HT1080 (cell line): Measurements from ENCODE around the gene SBNO2. TPM values are rescaled to one million over a fixed set of nuclear protein-coding genes. Genes with fewer than 3 reads are reported as not detected.
A peak's percentile ranks its signal among the peaks of the same experiment; 100 is the strongest.
"Not testable (repeated sequence)": the region's sequence is repeated elsewhere in the genome, so short reads cannot be mapped to it uniquely, and the experiment has no call there.

Experiments
- DNase-seq: peaks from one replicate; pipeline ENCODE4 v3.0.0-alpha.2; 2015; ENCODE audit warnings: low read depth
- total RNA-seq: library from RNA; depleted of rRNA; stranded (reverse); fragments of >200 nt; shearing (Covaris generic); gene quantifications from 2 replicates; pipeline ENCODE4 v1.2.3, GENCODE V29; 2014

Gene SBNO2
- total RNA-seq, 1 experiment from 2014 or later: 31.7 TPM

DNA sequence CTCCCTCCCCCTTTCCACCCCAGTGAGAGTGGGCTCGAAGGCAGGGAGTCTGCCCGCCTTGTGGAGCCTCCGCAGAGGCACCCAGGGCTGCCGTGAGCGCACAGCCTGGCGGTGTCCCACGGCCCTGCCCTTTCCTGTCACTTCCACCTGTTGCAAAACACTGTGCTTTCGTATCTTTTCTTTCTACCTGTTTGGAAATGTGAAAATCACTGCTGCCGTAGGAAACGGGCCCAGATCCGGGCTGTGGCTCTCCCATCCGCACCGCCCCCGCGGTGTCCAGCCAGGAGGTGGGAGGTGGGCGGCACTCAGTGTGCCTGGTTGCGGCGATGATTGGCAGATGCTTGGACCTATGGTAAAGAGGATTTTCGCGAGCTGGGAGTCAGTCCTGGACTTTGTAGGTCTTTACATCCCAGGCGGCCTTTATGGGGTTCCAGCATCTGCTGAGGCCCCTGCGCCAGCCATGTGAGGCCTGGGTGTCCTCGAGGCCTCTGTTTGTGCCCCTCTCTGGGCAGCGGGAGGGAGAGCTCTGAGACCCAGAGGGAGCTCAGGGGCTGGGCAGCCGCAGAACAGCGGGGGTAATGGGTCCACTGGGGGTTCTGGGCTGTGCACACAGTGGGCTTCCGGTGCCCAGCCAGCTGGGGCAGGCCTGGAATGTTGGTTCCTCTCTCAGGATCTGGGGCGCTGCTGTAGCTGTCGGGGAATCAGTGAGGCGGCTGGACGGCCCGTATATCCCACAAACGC is 37.6 kb upstream of the SBNO2 start:
- DNase-seq: no peak

DNA sequence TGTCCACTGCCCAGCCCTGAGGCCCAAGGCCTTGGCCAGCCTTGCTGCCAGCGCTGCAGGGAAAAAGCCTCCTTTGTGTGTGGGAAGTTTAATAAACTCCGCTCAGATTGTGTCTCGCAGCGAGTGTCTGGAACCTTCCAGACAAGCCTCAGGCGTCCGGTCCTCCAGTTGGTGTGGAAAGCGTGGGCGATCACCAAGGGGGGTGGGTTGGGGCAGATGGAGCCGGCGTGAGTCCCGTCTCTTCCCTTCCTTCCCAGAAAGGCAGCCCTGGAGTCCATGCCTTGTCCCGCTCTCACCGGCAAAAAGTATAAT is 36.1 kb upstream of the SBNO2 start:
- DNase-seq: no peak

DNA sequence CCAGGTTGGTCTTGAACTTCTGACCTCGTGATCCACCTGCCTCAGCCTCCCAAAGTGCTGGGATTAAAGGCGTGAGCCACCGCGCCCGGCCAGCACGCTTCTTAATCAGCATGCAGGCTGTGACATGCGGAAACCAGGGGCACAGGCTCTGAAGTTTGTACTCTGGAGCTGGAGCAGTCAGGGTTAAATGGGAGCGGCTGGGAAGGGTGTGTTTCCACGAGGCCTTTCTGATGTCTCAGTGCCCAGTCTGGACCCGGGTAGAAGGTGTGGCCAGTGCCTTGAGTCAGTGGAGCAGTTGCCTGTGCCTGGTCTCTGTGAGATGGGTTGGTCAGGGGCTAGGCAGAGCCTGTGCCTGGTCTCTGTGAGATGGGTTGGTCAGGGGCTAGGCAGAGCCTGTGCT is 34.8 kb upstream of the SBNO2 start:
- not testable (repeated sequence) for DNase-seq

DNA sequence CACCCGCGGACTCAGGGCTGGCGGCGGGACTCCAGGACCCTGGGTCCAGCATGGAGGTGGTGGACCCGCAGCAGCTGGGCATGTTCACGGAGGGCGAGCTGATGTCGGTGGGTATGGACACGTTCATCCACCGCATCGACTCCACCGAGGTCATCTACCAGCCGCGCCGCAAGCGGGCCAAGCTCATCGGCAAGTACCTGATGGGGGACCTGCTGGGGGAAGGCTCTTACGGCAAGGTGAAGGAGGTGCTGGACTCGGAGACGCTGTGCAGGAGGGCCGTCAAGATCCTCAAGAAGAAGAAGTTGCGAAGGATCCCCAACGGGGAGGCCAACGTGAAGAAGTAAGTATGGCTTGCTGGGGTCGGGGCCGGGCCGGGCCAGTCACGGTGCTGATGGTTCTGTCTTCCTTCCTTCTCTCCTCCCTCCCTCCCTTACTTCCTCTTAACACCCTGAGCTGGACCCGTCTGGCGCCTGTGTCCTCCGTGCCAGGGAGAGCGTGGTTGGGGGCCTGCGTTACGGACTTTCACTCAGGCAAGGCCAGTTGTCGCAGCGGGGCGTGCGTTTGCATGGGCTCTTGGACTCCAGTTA is 32.9 kb upstream of the SBNO2 start:
- no peak for DNase-seq

DNA sequence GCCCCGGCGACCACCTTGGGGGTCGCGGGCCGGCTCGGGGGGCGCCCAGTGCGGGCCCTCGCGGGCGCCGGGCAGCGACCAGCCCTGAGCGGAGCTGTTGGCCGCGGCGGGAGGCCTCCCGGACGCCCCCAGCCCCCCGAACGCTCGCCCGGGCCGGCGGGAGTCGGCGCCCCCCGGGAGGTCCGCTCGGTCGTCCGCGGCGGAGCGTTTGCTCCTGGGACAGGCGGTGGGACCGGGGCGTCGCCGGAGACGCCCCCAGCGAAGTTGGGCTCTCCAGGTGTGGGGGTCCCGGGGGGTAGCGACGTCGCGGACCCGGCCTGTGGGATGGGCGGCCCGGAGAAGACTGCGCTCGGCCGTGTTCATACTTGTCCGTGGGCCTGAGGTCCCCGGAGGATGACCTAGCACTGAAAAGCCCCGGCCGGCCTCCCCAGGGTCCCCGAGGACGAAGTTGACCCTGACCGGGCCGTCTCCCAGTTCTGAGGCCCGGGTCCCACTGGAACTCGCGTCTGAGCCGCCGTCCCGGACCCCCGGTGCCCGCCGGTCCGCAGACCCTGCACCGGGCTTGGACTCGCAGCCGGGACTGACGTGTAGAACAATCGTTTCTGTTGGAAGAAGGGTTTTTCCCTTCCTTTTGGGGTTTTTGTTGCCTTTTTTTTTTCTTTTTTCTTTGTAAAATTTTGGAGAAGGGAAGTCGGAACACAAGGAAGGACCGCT is 32.2 kb upstream of the SBNO2 start:
- DNase-seq: no peak

DNA sequence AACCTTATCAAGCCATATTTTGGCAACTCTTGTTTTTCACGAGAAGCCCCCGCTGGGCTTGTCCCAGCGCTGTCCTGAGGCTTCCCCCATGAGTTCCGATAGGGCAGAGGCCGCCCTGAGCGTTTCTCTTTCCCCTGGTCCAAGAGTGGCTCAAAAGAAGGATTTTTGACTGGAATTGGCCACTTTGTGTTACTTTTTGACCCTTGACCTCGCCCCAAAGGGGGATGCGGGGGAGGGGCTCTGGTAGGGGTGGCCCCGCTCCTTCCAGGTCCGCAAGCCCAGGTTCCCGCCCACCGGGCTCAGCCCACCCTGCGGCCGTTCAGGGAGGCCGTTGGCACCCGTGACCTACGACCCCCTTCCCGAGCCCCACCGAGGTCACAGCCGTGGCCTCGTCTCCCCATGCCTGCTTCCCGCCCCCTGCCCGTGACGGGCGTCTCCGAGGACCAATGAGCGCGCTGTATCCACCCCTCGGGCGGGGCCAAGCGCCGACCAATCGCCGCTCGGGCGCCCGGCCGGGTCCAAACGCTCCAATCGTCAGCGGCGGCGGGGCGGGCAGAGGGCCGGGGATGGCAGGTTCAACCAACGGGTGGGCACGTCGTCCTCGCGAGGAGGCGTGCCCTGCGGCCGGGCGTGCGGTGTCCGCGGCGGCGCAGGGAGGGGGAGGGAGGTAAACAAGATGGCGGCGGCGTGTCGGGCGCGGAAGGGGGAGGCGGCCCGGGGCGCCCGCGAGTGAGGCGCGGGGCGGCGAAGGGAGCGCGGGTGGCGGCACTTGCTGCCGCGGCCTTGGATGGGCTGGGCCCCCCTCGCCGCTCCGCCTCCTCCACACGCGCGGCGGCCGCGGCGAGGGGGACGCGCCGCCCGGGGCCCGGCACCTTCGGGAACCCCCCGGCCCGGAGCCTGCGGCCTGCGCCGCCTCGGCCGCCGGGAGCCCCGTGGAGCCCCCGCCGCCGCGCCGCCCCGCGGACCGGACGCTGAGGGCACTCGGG is 31.3 kb upstream of the SBNO2 start, which contains the start of gene STK11:
TSS of gene STK11 (plus strand) at position 665 of the 986 bp plus-strand sequence. CDS start 1,136 bp downstream, outside the sequence.
- peak; percentile 93 for DNase-seq

DNA sequence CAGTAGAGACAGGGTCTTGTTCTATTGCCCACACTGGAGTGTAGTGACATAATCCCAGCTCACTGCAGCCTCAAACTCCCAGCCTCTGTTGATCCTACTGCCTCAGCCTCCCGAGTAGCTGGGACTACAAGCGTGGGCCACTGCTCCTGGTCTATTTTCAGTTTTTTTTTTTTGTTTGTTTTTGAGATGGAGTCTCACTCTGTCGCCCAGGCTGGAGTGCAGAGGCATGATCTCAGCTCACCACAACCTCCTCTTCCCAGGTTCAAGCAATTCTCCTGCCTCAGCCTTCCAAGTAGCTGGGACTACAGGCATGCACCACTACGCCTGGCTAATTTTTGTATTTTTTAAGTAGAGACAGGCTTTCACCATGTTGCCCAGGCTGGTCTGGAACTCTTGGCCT is 26.5 kb upstream of the SBNO2 start:
- DNase-seq: not testable (repeated sequence)

DNA sequence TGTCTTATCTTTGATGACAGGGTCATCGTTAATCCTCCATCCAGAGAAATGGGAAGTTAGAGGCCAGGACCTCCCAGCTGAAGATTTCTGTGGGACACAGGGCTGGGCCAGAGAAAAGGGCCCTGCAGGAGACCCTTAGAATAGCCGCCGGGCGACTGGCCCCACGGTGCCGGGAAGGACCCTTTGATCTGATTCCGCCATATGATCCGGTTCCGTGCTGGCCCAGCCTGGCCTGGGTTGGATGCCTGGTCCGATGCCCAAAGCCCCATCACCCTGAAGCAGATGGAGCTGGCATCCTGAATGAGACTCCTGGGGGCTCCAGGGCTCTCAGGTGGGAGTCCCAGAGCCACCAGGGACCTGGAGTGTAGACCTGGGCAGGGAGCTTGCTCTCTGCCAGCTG is 25.5 kb upstream of the SBNO2 start:
- no peak for DNase-seq

DNA sequence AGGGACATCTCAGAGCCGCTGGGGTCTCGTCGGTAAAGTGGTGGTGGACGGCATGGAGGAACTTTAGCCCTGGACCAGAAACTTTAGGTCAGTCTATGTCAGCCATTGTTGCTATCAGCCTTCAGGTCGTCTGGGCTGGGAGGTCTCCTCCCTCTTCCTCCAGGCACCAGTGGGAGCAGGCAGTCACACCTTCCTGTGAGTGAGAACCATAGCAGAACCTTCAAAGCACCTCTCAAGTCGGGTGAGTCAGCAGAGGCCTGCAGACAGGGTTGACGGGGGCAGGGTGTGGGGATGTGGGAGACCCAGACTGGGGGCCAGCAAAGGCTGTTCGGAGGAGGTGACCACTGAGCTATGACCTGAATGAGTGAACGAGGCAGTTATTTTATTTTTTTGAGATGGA is 15.4 kb upstream of the SBNO2 start:
- peak; percentile 64 for DNase-seq

DNA sequence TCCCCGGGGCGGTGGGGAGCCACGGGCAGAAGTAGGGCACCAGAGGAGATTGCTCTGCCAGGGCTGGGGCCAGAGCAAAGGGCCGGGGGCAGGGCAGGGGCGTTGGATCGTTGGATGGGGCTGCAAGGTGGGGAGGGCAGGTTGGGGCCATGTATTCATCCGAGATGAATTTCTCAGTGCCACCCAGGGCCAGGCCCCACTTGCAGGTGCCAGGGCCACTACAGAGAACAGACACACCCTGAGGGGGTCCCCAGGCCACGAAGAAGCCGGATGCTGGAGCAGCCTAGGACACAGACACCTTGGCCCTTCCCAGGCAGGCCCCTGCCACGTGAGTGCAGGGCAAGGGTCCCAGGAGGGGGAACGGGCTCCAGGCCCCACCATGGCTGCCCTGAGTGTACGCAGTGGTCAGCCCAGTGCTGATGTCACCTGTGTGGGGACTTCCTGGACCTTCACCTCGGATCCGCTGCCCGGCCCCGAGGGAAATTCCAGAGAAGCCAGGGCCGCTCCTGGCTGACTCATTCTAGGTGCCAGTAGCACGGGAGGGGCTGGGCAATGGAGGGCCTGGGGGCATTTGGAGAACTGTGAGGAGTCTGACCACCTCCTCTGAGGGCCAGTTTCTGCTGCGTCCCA is 9.6 kb upstream of the SBNO2 start:
- DNase-seq: peak; percentile 60

DNA sequence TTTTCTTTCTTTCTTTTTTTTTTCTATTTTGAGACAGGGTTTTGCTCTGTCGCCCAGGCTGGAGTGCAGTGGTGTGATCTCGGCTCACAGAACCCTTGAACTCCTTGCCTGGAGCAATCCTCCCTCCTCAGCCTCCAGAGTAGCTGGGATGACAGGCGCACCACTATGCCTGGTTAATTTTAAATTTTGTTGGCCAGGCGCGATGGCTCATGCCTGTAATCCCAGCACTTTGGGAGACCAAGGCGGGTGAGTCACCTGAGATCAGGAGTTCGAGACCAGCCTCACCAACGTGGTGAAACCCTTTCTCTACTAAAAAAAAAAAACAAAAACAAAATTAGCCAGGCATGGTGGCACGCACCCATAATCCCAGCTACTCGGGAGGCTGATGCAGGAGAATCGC is 8.7 kb upstream of the SBNO2 start:
- DNase-seq: no peak

DNA sequence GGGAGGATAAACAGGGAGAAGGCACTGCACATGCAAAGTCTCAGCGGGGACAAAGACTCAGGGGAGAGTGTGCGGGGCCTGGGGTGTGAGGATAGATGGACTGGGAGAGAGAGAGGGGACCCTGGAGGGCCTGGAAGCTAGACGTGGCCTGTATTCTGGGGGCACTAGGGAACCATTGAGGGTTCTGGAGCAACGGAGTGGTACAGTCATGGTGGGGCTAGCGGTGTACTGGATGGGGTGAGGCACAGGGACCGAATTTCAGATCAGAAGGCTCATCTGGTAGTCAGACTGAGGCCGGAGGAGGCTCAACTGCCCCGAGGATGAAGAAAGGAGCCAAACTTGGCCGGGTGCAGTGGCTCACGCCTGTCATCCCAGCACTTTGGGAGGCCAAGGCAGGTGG is 8.0 kb upstream of the SBNO2 start:
- no peak for DNase-seq

DNA sequence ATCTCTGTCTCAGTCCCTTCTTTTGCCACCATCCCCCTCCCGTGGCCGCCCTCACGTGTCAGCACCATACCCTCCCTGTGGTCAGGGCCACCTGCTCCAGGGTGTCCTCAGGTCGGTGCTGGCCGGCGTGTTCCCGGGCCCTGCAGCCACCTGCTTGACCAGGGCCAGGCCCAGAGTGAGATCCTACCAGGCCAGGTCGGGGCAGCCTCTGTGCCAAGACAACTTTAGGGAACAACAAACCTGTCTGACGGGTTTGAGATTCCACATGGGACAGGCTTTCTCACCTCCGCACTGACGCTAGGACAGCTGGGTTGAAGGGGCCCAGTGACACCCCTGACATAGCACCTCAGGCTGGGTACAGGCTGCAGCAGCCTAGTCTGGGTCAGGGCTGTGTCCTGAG is 7.5 kb upstream of the SBNO2 start:
- DNase-seq: no peak

DNA sequence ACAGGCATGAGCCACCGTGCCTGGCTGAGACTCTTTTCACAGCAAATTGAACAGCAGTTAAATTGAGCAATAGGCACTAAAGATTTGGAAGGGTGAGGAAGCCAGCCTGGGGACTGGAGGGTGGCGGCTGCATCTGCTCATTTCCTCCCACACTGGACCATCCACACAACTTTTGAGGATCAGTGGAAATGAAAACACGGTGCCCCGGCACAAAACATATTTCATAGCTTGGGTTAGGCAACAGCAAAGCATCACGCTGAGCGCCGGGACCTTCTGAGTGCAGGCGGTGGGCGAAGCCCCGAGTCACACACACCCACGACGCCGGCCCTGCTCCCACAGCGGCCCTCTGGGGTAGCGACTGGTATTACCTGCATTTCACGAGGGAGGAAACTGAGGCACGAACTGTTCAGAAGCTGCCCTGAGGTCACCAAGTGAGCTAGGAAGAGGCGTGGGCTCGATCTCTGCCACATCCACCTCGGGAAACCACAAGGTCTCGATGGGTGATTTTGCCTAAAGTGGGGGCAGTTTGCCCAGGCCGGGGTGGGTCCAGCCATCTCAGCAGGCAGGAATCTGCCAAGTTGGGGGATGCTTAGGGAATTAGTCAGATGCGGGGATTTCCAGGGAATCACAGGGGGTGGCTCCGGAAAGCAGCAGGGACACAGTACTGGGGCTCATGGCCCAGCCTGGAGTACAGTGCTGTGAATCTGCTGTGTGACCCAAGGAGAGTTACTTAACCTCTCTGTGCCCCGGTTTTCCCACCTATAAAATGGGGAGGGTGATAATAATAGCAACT is 3.5 kb upstream of the SBNO2 start:
- DNase-seq: peak; percentile 96

DNA sequence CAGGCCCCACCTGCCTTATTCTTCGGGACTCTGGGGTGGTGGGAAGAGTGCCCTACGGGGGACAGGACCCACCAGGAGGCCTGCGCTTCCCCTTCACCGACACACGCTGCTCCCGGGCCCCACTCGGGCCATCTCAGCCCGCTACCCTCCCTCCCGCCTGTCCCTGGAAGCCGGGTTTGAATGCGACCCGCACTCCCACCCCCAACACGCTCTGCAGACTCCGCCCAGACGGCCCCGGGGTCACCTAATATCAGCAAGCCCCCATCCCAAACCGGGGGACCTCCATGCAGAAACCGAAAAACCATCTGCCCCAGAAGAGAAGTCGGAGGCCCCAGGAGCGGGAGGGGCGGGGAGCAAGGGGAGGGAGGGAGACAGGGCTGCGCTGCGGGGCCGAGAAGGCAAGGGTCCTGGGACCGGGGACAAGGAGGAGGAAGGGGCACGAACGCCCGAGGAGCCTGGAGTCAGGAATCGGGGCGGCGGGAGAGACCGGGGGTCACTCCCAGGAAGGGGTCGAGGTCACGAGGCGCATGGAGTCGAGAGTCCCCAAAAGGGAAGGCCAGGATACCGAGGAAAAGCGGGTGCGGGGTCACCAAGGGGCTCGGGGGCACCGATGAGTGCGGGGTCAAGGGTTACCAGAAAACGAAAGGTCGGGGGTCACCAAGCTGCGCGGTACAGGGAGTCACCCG is 766 bp downstream of the SBNO2 start:
- no peak for DNase-seq

DNA sequence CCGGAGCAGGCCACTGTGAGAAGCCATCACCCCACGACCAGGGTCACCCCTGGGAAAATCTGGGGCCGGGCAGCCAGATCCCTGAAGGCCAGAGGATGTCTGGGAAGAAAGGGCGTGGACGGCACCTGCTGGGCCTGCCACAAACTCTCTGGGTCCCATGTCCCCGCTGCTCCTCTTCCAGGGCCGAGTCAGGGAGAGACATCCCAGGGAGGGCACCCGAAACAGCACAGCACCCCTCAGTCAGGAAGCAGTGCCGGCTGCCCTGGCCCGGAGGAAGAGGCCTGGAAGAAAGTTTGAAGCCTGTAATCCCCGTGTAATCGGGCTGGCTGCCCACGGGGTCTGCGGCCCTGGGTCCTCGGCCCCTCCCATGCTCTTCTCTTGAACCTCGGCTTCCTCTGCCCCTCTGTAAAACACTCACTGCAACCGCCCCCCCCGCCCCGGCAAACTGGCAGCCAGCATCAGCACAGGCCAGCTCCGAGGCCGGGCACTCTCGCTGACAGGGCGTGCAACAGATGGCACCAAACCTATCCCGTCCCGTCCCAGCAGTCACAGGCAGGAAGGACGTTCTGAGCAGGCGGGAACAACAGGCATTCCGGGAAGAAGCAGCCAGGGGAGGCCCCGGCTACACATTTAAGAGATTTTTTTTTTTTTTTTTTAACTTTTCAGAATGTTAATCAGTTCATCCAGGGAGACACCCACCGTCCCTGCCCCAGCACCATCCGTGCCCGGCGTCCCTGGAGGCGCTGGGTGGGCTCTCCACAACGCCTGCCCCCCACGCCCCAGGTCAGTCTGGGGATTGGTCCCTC is 1.5 kb downstream of the SBNO2 start:
- peak; percentile 71 for DNase-seq

DNA sequence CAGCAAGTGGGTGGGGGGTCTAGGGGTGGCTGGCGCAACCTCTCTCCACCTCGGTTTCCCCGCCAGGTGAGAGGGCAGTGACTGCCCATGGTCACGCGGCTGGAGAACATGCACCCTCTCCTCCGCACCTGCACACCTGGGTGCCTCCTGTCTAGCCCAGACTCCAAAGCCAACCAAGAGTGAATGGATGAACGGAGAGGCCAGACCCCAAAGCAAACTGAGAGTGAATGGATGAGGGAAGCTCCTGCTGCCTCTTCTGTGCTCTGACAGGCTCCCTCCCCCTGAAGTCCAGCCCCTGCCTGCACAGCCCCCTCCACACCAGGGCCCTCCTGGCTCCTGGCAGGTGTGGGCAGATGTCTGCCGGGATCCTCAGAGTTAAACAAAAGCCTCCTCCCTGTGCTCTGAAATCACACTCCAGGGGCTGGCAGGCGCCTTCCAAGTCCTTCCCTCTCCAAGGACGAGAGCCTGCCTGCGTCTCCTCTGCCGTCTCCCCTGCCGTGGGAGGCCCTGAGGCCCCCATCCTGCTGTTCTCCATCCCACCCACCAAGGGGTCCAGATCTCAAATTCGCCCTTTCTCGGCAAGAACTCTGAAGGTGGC is 2.2 kb downstream of the SBNO2 start:
- DNase-seq: no peak
